GM12891 (cell line): ENCODE data around the gene WSCD1.
A peak's percentile ranks its signal among the peaks of the same experiment; 100 is the strongest.

Experiments
- DNase-seq: peaks from one replicate; pipeline ENCODE4 v3.0.0; 2011; ENCODE audit warnings: low spot score; ENCODE audit not compliant: insufficient read length
- FAIRE-seq: peaks from 2 replicates; lab custom pipeline; 2011; peaks lifted over from hg19 to GRCh38; lab: Jason Lieb, UNC
- PAX5 ChIP-seq: IDR thresholded peaks from 2 replicates; pipeline ENCODE4 v1.6.1; 2011; ENCODE audit warnings: low read length, moderate library complexity, mild to moderate bottlenecking; ENCODE audit not compliant: insufficient read depth, severe bottlenecking
- POLR2A ChIP-seq: IDR thresholded peaks from 2 replicates; pipeline ENCODE4 v1.6.1; 2011; ENCODE audit warnings: low read depth, low read length, control low read depth
- POLR2AphosphoS5 ChIP-seq: IDR thresholded peaks from 2 replicates; pipeline ENCODE4 v1.6.1; 2011; ENCODE audit warnings: low read depth, low read length, control low read depth
- POU2F2 ChIP-seq: IDR thresholded peaks from 2 replicates; pipeline ENCODE4 v1.6.1; 2011; ENCODE audit warnings: low read depth, mild to moderate bottlenecking, control low read depth, low read length, moderate library complexity
- SPI1 ChIP-seq: IDR thresholded peaks from 2 replicates; pipeline ENCODE4 v1.6.1; 2011; ENCODE audit warnings: low read depth, low read length, control low read depth
- TAF1 ChIP-seq: IDR thresholded peaks from 2 replicates; pipeline ENCODE4 v1.6.1; 2011; ENCODE audit warnings: low read depth, low read length, control low read depth

WSCD1 gene

DNA sequence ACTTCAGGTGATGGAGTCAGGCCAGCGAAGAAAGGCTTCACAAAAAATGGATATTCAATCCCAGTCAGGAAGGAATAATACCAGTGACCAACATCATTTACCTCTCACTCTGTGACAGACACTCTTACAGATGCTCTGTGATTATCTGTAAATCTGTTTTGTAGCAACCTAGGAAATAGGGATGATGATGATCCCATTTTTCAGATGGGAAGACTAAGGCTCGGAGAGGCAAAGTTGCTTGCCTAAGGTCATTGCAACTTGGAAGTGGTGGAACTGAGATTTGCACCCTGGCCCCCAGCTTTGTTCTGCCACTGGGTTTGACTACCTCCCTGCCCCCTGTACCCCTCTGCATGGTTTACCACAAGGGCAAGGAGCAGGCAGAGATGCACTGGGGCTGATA, 14.1 kb upstream of the WSCD1 start:
- no peak for FAIRE-seq
- DNase-seq, result no peak
- TF ChIP-seq PAX5 (no peak), TAF1 (no peak), POU2F2 (no peak), SPI1 (no peak), POLR2A (no peak), POLR2AphosphoS5 (no peak)

DNA sequence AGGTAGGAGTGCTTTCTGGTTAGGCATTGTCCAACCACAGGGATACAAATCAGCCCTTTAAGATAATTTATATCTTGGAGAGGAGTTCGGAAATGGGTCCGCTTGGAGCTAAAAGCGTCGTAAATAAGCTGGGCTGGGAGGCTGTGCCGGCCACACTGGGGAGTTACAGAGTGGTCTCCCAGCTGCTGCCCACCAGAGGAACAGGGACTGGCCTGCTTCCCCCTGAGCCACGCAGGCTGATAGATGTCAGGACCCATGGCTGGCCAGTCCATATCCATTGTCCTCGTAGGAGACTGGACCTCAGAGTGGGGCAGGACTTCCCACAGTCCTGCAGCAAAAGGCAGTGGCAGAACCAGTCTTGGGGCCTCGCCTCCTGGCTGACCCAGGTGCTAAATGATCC, 12.6 kb upstream of the WSCD1 start:
- no peak for TF ChIP-seq PAX5
- TF ChIP-seq POU2F2, result no peak
- no peak for TF ChIP-seq SPI1
- no peak for TF ChIP-seq POLR2A
- no peak for TF ChIP-seq POLR2AphosphoS5
- TF ChIP-seq TAF1, result no peak
- DNase-seq, result no peak
- FAIRE-seq, result no peak

DNA sequence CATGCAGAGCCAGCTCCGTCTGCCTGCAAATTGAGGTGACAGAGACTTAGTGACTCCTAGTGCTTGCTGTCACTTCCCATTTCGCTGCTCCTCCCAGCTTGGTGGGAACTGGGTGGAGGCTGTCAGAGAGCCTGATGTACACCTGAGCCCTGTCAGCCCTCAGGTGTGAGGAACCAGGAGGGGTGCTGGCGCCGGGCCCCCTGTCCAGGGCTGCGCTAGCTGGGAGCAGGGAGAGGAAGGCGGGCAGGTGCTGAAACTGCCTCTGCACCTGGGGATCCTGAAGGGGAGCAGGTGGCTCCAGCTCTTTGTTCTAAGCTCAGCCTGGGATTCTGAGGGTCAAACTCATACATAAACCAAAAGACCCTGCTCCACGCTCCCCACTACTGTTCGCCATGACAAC, 10.8 kb upstream of the WSCD1 start:
- DNase-seq (no peak), FAIRE-seq (no peak)
- TF ChIP-seq PAX5 (no peak), POU2F2 (no peak)

DNA sequence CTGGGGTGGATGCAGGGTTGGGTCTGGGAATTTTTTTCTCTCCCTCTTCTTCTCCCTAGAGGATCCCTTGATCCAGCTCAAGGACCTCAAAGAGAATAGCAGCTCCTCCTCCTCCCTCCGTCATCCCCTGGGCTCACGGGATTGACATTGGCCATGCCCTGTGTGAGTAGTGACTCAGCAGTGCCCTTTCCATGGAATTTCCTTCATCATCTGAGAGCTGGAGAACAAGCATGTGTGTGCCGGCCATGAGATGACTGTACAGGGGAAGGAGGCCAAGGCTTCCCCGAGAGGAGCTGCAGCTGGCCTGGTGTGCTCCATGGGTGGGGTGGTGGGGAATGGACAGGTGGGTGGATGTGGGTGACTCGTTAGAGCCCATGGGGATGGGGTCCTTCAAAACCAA, 8.9 kb upstream of the WSCD1 start:
- no peak for FAIRE-seq
- TF ChIP-seq POLR2A, result no peak
- no peak for TF ChIP-seq SPI1
- no peak for TF ChIP-seq TAF1
- no peak for TF ChIP-seq POU2F2
- TF ChIP-seq POLR2AphosphoS5, result no peak
- no peak for TF ChIP-seq PAX5
- DNase-seq, result no peak

DNA sequence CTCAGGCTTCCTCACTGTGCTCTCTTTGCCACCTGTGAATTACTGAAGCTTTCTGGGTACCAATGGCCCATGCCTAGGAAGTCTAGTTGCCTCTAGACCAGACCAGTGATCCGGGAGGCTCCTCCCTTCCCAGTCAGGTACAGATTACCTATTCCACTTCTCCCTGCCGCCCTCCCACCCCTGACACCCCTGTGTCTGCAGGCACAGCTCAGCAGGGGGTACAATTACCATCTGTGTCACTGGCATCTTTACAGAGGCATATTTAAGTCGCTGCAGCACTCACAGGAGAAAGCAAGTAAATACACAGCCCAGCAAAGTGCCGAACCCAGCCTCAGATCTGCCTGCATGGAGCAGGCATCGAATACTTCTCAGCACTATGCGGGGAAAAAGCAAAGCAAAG, 5.3 kb upstream of the WSCD1 start:
- FAIRE-seq (no peak), DNase-seq (no peak)

DNA sequence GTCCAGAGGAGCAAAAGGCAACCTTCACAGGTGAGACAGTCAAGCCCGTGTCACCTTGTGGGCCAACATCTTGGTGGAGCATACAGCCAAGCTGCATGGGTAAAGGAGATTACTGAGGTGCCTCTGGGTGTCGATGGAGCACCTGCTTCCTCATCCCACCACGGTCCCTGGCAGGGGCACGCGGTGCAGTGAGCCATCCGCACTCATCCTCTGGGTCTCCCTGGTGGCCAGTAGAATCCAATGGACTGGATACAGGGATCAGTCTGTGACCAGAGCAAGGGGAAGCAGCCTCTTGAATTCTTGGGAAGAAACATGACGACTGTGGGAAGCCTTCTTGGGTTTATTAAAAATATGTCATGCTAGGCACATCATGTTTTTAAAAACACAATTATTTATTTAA, 4.8 kb upstream of the WSCD1 start:
- FAIRE-seq, result no peak
- TF ChIP-seq PAX5 (no peak), POLR2A (no peak), POU2F2 (no peak), POLR2AphosphoS5 (no peak), TAF1 (no peak), SPI1 (no peak)

More for the DNA sequence above, 5.3 kb upstream of the WSCD1 start:
- no peak for TF ChIP-seq PAX5
- TF ChIP-seq SPI1, result no peak
- TF ChIP-seq POU2F2, result no peak
- no peak for TF ChIP-seq POLR2AphosphoS5
- no peak for TF ChIP-seq TAF1
- TF ChIP-seq POLR2A, result no peak

DNA sequence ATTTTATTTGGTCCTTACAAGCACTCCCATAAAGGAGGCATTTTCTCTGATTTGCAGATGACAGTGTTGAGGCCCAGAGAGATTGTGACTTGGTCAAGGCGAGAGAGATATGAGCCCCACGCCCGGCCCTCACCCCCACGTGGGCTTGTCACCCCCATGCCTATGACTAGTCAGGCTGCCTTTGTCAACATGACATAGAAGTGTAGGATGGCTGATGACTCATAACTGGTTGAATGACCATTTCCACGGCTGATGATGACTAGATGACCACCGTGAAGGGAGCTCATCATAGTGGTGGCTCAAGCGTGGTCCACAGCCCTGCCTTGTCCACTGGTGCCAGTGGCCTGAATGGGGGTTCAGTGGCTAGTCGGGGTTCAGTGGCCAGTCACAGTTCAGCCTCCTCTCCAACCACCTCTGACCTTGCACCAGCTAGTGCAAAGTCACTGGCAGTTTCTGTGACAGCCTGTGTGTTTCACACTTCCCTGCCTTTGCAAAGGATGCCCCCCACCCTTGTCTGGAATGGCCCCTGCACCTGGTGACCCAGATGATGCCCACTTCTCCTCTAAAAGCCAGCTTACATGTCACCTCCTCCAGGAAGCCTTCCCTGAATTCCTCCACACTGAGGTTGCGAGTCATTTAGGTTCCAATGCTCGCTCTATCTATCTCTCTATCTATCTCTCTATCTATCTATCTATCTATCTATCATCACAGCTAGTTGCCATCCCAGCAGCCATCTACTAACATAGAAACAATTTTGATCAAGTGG, 3.8 kb upstream of the WSCD1 start:
- DNase-seq, result no peak
- TF ChIP-seq POLR2AphosphoS5, result no peak
- TF ChIP-seq PAX5, result no peak
- TF ChIP-seq POU2F2, result no peak
- TF ChIP-seq SPI1, result no peak
- no peak for TF ChIP-seq TAF1
- no peak for TF ChIP-seq POLR2A
- FAIRE-seq, result peak; percentile 50

More for the DNA sequence above, 4.8 kb upstream of the WSCD1 start:
- no peak for DNase-seq

DNA sequence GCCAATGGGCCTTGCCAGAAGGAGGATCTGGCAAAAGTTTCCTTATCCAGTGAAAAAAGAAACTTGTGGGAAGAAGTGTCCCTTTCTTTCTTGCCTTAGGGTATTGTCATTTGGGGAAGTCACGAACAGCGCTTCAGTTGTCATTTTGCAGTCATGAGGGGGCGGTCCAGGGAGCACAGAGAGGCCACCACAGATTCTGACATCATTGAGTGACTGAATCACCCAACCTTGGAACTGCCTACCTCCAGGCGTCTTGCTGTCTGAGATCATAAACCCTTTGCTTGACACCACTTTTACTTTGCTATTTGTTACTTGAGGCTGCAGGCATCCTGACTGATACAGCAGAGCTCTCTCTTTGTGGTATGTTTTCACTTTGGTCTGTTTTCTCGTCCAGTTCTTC, 3.1 kb upstream of the WSCD1 start:
- TF ChIP-seq TAF1 (no peak), PAX5 (no peak), POLR2AphosphoS5 (no peak), SPI1 (no peak), POLR2A (no peak), POU2F2 (no peak)
- no peak for FAIRE-seq
- DNase-seq, result no peak

DNA sequence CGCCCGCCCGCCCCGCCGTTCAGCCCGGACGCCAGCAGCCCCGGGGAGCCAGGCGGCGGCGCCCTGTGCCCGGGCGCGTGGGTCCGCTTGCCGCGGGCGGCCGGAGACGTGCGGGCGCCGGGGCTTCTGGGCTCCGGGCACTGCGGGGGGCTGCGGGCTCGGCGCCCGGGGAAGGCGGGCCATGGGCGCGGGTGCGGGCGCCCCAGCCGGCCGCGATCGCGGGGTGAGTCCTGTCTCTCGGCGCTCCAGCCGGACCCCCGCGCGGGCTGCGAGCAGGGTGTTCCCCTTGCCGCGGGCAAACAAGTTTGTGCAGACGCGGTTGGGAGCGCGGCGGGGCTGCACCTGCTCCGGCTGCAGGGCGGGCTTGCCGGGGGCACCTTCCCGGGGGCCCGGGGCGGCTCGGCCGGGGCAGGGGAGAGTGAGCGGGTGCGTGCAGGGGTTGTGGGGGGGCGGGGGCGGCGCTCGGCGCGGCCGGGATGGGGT, 292 bp downstream of the WSCD1 start:
- FAIRE-seq (no peak), DNase-seq (no peak)
- TF ChIP-seq SPI1, result no peak
- no peak for TF ChIP-seq POLR2AphosphoS5

DNA sequence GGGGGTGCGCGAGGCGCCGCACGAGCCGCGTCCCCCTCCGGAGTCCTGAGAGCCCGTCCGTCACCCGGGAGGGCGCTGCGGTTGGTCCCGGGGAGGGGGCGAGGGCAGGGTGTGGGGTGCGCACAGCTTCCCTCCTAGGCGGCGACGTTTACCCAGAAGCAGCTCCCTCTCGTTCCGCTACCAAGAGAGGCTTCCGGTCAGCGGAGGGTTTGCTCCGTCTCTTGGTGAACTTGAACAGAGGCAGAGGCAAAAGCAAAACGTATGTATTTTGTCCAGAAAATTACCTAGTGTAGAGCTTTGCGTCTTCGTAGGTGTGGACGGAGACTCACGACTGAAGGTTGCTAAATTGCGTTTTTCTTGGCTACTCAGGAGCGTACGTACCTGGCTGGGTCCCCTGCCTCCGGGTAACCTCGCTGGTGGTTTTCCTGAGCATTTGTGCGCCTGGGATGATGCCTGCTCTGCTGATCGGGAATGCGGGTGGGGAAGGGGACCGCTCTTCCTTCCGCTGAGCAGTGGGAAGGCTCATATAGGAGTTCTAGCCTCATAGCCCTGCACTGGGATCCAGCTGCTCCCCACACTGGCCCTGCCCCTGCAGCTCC, 833 bp downstream of the WSCD1 start:
- no peak for DNase-seq
- FAIRE-seq, result no peak
- TF ChIP-seq PAX5 (no peak), POLR2A (no peak)
